B cell (primary cell): ENCODE data around the gene TRMT61A. TPM values are rescaled to one million over a fixed set of nuclear protein-coding genes. Genes with fewer than 3 reads are reported as not detected.

Experiments used
- ATAC-seq: fragments of 200-7000 bp; cut with Tn5 transposase; one replicate; pipeline ENCODE4 v1.10.0; 2021; ENCODE audit warnings: low read depth, mild to moderate bottlenecking, moderate number of reproducible peaks, moderate library complexity
- CTCF ChIA-PET: fragments of 350-600 bp; sonication (Branson Sonifier 250); formaldehyde crosslinking; loops from one replicate; lab custom pipeline; 2021; ENCODE audit warnings: antibody characterized with exemption, inconsistent platforms; lab: Charles Lee
- POLR2A ChIA-PET: fragments of 350-600 bp; sonication (Branson Sonifier 250); formaldehyde crosslinking; loops from one replicate; lab custom pipeline; 2021; ENCODE audit warnings: antibody characterized with exemption; lab: Charles Lee
- DNase-seq: peaks from one replicate; pipeline ENCODE4 v3.0.0; 2013
- H2AFZ ChIP-seq: 2 replicates; pipeline ENCODE4 v1.6.1; 2012; ENCODE audit warnings: mild to moderate bottlenecking, low read depth, low read length; ENCODE audit not compliant: insufficient read depth, poor library complexity, severe bottlenecking
- H3K27ac ChIP-seq, 2 donors: 1 replicate in 1 of 2; 2 replicates in 1 of 2; pipeline ENCODE4 v1.5.1; 2012 to 2013; ENCODE audit warnings: low read length in 2 of 2, mild to moderate bottlenecking in 2 of 2, moderate library complexity in 1 of 2
- H3K27me3 ChIP-seq, 4 experiments: fragments of 200-600 bp in 1 of 4; sonication (generic) in 1 of 4; replicated peaks in 1 of 4; 1 replicate in 2 of 4; 2 replicates in 2 of 4; pipeline versions ENCODE4 v1.6.1 to v1.7.0; 2013 to 2016; ENCODE audit warnings: low read length in 3 of 4, mild to moderate bottlenecking in 2 of 4, mixed read lengths in 1 of 4, moderate library complexity in 1 of 4; ENCODE audit not compliant: insufficient read depth in 4 of 4, control insufficient read depth in 3 of 4; ENCODE audit errors: control extremely low read depth in 1 of 4
- H3K36me3 ChIP-seq, 2 experiments: replicated peaks in 1 of 2; 1 replicate in 1 of 2; 2 replicates in 1 of 2; pipeline versions ENCODE4 v1.6.1 to v1.7.1; 2013; ENCODE audit warnings: low read length in 1 of 2; ENCODE audit not compliant: insufficient read depth in 2 of 2, control insufficient read depth in 1 of 2; ENCODE audit errors: control extremely low read depth in 1 of 2, extremely low read depth in 1 of 2
- H3K4me1 ChIP-seq, 2 donors: fragments of 200-600 bp in 1 of 2; sonication (generic) in 1 of 2; 1 replicate in 1 of 2; 2 replicates in 1 of 2; pipeline versions ENCODE4 v1.5.1 to v1.6.1; 2013 to 2017; ENCODE audit warnings: low read length in 2 of 2; ENCODE audit not compliant: control insufficient read depth in 2 of 2, insufficient read depth in 2 of 2
- H3K4me2 ChIP-seq: replicated peaks from 2 replicates; pipeline ENCODE3; 2012; ENCODE audit warnings: mild to moderate bottlenecking, low read depth, low read length; ENCODE audit not compliant: poor library complexity, severe bottlenecking
- H3K4me3 ChIP-seq, 5 experiments: fragments of 200-600 bp in 1 of 5; sonication (generic) in 1 of 5; 1 replicate in 3 of 5; 2 replicates in 2 of 5; pipeline versions ENCODE4 v1.5.1 to v1.7.0; 2011 to 2016; ENCODE audit warnings: low read length in 4 of 5, mild to moderate bottlenecking in 4 of 5, low read depth in 2 of 5, control low read depth in 1 of 5, moderate library complexity in 1 of 5; ENCODE audit not compliant: insufficient read depth in 1 of 5; ENCODE audit errors: control extremely low read depth in 1 of 5, extremely low read depth in 1 of 5
- H3K79me2 ChIP-seq: fragments of 200-600 bp; sonication (generic); one replicate; pipeline ENCODE4 v1.6.0; 2016; ENCODE audit warnings: low read length; ENCODE audit not compliant: control insufficient read depth, insufficient read depth
- H3K9ac ChIP-seq: fragments of 200-600 bp; sonication (generic); 2 replicates; pipeline ENCODE4 v1.6.1; 2017; ENCODE audit warnings: mild to moderate bottlenecking, low read length, moderate library complexity
- H3K9me3 ChIP-seq, 3 donors: one replicate each; pipeline versions ENCODE4 v1.6.1 to v1.7.1; 2013; ENCODE audit warnings: low read length in 2 of 3; ENCODE audit not compliant: control insufficient read depth in 2 of 3, insufficient read depth in 1 of 3; ENCODE audit errors: control extremely low read depth in 1 of 3
- H4K20me1 ChIP-seq: 2 replicates; pipeline ENCODE4 v1.6.0; 2012; ENCODE audit warnings: mild to moderate bottlenecking, low read length; ENCODE audit not compliant: insufficient read depth, control insufficient read depth, poor library complexity, severe bottlenecking
- H3K27ac Mint-ChIP-seq: one replicate; pipeline ENCODE4 v1.8.0; 2021; ENCODE audit warnings: mixed read lengths
- H3K27me3 Mint-ChIP-seq: one replicate; pipeline ENCODE4 v1.8.0; 2021; ENCODE audit warnings: mixed read lengths
- H3K4me1 Mint-ChIP-seq: one replicate; pipeline ENCODE4 v1.8.0; 2021; ENCODE audit warnings: mixed read lengths
- H3K4me3 Mint-ChIP-seq: one replicate; pipeline ENCODE4 v1.8.0; 2021; ENCODE audit warnings: mixed read lengths
- H3K9me3 Mint-ChIP-seq: one replicate; pipeline ENCODE4 v1.8.0; 2022; ENCODE audit warnings: mixed read lengths; ENCODE audit not compliant: insufficient read depth
- CTCF ChIP-seq: fragments of 200-600 bp; IDR thresholded peaks from one replicate; pipeline ENCODE4 v1.8.0; 2022; ENCODE audit warnings: antibody characterized with exemption, mild to moderate bottlenecking
- EZH2 ChIP-seq: IDR thresholded peaks from 2 replicates; pipeline ENCODE4 v1.6.1; 2012; ENCODE audit warnings: borderline replicate concordance, low read depth, mild to moderate bottlenecking, moderate library complexity, low read length; ENCODE audit not compliant: insufficient read depth, poor library complexity, severe bottlenecking
- WGBS: methylation state at CpG from one replicate; pipeline ENCODE4 v1.1.5; 2013; ENCODE audit warnings: missing lambda C conversion rate; ENCODE audit not compliant: insufficient coverage; 5-methylcytosine and 5-hydroxymethylcytosine counted together
- intact Hi-C: fragments of 100-400 bp; cut with micrococcal nuclease; formaldehyde crosslinking; loops from one replicate; pipeline ENCODE4 v1.10.0; 2022
- polyA plus RNA-seq: library from polyadenylated mRNA; depleted of rRNA; stranded (reverse); fragments of >200 nt; gene quantifications from 2 replicates; pipeline ENCODE4 v1.2.3, GENCODE V29; 2012
- total RNA-seq, 2 donors: library from RNA; stranded (reverse); fragments of 120-200 nt in 1 of 2; gene quantifications; 1 replicate in 1 of 2; 2 replicates in 1 of 2; pipeline versions ENCODE4 v1.2.3 to v1.2.4, GENCODE V29; 2013 to 2022

Gene TRMT61A
- total and polyA plus RNA-seq, 2 donors (not counting 1 experiment from before 2014, with no cell fraction given): 9.5 to 18.4 TPM

- Mint-ChIP-seq H3K4me3 (no peak overlapping the region), H3K27ac (no peak overlapping the region), H3K9me3 (no peaks in the 10 kb centered on the region), H3K27me3 (no peaks in the 10 kb centered on the region), H3K4me1 (peaks cover 8% of the 10 kb centered on the region)
- peaks cover 10% of the 10 kb centered on the region for H4K20me1 ChIP-seq
- H3K27ac ChIP-seq: no peak overlapping the region
- H3K9me3 ChIP-seq: no peaks in the 10 kb centered on the region
- no peak overlapping the region for H3K9ac ChIP-seq
- no peak overlapping the region for H3K4me3 ChIP-seq
- H3K27me3 ChIP-seq: no peaks in the 10 kb centered on the region
- ChIA-PET POLR2A (no interaction called here), CTCF (interaction anchor here (0.8 to 2.3 kb wide), 7 partner anchors 9 to 45 kb away, joined by 3 to 18 read pairs (median 3); no protein-coding TSS in a partner anchor)
- no peak overlapping the region for H2AFZ ChIP-seq
- no peak overlapping the region for H3K4me2 ChIP-seq
- H3K36me3 ChIP-seq: peaks cover under 1 to 60% of the 10 kb centered on the region in 2 experiments
- no peak for DNase-seq
- H3K79me2 ChIP-seq: no peaks in the 10 kb centered on the region
- intact Hi-C loops: no loop called here
- no peaks in the 10 kb centered on the region for H3K4me1 ChIP-seq
- no peak for TF ChIP-seq EZH2
- TF ChIP-seq CTCF: no peak
- no peak for ATAC-seq
- 78% methylated on average over 5 of the region's 9 CpGs for WGBS
Observed at GRCh38 chr14:103501921-103502669, 26.9 kb upstream of the TRMT61A start.

GRCh38 chr14:103502877-103503276, 26.1 kb upstream of the TRMT61A start:
- no peak overlapping the region for H3K4me3 Mint-ChIP-seq
- H3K9me3 Mint-ChIP-seq: no peaks in the 10 kb centered on the region
- H3K27me3 Mint-ChIP-seq: no peaks in the 10 kb centered on the region
- CTCF ChIA-PET: interaction anchor here (1.0 to 1.7 kb wide), 5 partner anchors 14 to 54 kb away, joined by 3 to 8 read pairs (median 3); no protein-coding TSS in a partner anchor
- H3K4me1 Mint-ChIP-seq: peaks cover 8% of the 10 kb centered on the region
- intact Hi-C loops: no loop called here
- 91% methylated on average over 14 of the region's 18 CpGs for WGBS
- Histone ChIP-seq H3K36me3 (peaks cover 0 to 60% of the 10 kb centered on the region in 2 experiments), H3K4me1 (no peaks in the 10 kb centered on the region), H3K79me2 (no peaks in the 10 kb centered on the region), H3K27me3 (no peaks in the 10 kb centered on the region), H3K4me2 (no peak overlapping the region), H3K9me3 (no peaks in the 10 kb centered on the region), H3K27ac (no peak overlapping the region), H4K20me1 (peaks cover 10% of the 10 kb centered on the region), H3K9ac (no peak overlapping the region), H2AFZ (no peak overlapping the region), H3K4me3 (no peak overlapping the region)
- ATAC-seq (no peak), DNase-seq (no peak)
- POLR2A ChIA-PET: no interaction called here
- no peak overlapping the region for H3K27ac Mint-ChIP-seq
- TF ChIP-seq EZH2 (no peak), CTCF (no peak)
